Effector CD8-positive, alpha-beta T cell (primary cell): Measurements from ENCODE around the gene FAM193A.
"Not testable (repeated sequence)": the region's sequence is repeated elsewhere in the genome, so short reads cannot be mapped to it uniquely, and the experiment has no call there.

Experiments used
- DNase-seq: peaks from one replicate; lab custom pipeline; 2025; lab: John Stamatoyannopoulos, UW

The FAM193A gene

GRCh38 chr4:2691313-2691712, 154.9 kb downstream of the FAM193A start:
- DNase-seq: no peak

- no peak for DNase-seq
Observed at GRCh38 chr4:2691952-2692435, 155.5 kb downstream of the FAM193A start.

- no peak for DNase-seq
Observed at GRCh38 chr4:2694691-2695090, 158.2 kb downstream of the FAM193A start.

- DNase-seq: no peak
Observed at GRCh38 chr4:2695346-2696060, 159.1 kb downstream of the FAM193A start.

- no peak for DNase-seq
Observed at GRCh38 chr4:2696423-2696822, 160.0 kb downstream of the FAM193A start.

GRCh38 chr4:2697995-2698414, 161.6 kb downstream of the FAM193A start:
- no peak for DNase-seq

- DNase-seq: no peak
Observed at GRCh38 chr4:2698504-2698903, 162.1 kb downstream of the FAM193A start.

GRCh38 chr4:2698951-2699505, 162.6 kb downstream of the FAM193A start:
- DNase-seq: no peak

GRCh38 chr4:2699534-2699933, 163.1 kb downstream of the FAM193A start:
- DNase-seq: no peak

- no peak for DNase-seq
Observed at GRCh38 chr4:2700031-2700430, 163.6 kb downstream of the FAM193A start.

GRCh38 chr4:2702361-2702760, 165.9 kb downstream of the FAM193A start:
- DNase-seq: no peak

- no peak for DNase-seq
Observed at GRCh38 chr4:2702770-2703169, 166.3 kb downstream of the FAM193A start.

- DNase-seq: no peak
Observed at GRCh38 chr4:2712261-2712842, 175.9 kb downstream of the FAM193A start.

- no peak for DNase-seq
Observed at GRCh38 chr4:2713337-2713736, 176.9 kb downstream of the FAM193A start.

GRCh38 chr4:2714061-2714770, 177.8 kb downstream of the FAM193A start:
- no peak for DNase-seq

- no peak for DNase-seq
Observed at GRCh38 chr4:2714918-2715317, 178.5 kb downstream of the FAM193A start.

GRCh38 chr4:2715426-2715825, 179.0 kb downstream of the FAM193A start:
- DNase-seq: no peak

- no peak for DNase-seq
Observed at GRCh38 chr4:2716236-2716635, 179.8 kb downstream of the FAM193A start.

- no peak for DNase-seq
Observed at GRCh38 chr4:2721586-2721985, 185.1 kb downstream of the FAM193A start.

- DNase-seq: no peak
Observed at GRCh38 chr4:2722033-2722432, 185.6 kb downstream of the FAM193A start.

GRCh38 chr4:2723751-2724150, 187.3 kb downstream of the FAM193A start:
- DNase-seq: no peak

- no peak for DNase-seq
Observed at GRCh38 chr4:2725380-2725779, 188.9 kb downstream of the FAM193A start.

GRCh38 chr4:2726881-2727280, 190.4 kb downstream of the FAM193A start:
- DNase-seq: not testable (repeated sequence)
